ENCODE measurements around the gene ESRRA. TPM values are rescaled to one million over a fixed set of nuclear protein-coding genes. Genes with fewer than 3 reads are reported as not detected.

Gene ESRRA
- total and polyA plus RNA-seq, 9 of the 15 experiments (the other 6 are each of a cell fraction or from before 2014, with no cell fraction given) = 0.27 to 89.7 (median 23.7) TPM

DNA sequence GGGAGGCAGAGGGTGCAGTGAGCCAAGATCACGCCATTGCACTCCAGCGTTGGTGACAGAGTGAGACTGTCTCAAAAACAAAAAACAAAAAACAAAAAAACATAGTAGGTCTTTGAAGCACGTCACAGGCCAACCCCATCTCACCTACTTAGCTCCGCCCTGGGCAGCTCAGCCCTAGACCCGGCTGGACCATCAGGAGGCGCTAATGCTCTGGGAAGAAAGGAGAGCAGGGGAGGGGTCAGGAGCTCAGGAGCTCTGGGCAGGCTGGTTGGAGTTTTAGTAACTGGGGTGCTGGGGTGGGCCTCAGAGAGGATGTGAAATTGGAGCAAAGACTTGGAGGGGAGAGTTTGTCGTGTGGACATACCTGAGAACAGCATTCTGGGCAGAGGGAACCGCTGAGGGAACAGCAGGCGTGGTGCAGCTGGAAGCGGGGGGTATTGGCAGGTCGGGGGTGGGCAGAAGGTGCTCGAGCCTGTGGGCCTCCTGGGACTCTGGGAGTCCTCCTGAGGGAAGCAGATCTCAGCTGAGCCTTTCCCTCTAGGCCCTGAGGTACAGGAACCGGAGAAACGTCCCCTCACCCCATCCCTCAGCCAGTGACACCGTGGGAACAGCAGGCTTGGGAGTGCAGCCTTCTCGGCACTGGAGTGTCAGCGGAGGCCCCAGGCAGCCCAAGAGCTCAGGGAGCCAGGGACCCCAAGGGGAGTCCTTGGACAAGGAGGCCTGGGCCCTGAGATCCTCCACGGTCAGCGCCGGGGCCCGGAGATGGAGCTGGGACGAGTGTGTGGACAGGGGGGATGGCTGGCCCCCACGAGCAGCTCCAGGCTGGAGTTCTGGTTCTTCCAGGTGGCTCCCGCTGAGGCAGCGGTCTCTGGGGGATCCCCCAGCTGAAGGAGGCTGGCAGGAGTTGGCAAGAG lies 51.4 kb downstream of the ESRRA start (continued):
- TF ChIP-seq, protein P1, sequence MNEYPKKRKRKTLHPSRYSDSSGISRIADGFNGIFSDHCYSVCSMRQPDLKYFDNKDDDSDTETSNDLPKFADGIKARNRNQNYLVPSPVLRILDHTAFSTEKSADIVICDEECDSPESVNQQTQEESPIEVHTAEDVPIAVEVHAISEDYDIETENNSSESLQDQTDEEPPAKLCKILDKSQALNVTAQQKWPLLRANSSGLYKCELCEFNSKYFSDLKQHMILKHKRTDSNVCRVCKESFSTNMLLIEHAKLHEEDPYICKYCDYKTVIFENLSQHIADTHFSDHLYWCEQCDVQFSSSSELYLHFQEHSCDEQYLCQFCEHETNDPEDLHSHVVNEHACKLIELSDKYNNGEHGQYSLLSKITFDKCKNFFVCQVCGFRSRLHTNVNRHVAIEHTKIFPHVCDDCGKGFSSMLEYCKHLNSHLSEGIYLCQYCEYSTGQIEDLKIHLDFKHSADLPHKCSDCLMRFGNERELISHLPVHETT (CRISPR knock-in tag; conservative IDR thresholded peaks at IDR 0.05 in 1 of 2, IDR thresholded peaks at IDR 0.05 in 1 of 2) = no peak
- TF ChIP-seq ZKSCAN1 (IDR thresholded peaks at IDR 0.05; ENCODE audit: low read depth, low read length) = peak; percentile 98
- no peak for TF ChIP-seq FOXA3 (CRISPR knock-in tag; conservative IDR thresholded peaks at IDR 0.05 in 1 of 2, IDR thresholded peaks at IDR 0.05 in 1 of 2)
- no peak for TF ChIP-seq ZC3H11A (IDR thresholded peaks at IDR 0.05; ENCODE audit: low read depth, low read length)
- peak; percentile 65 for TF ChIP-seq ZBTB7A (IDR thresholded peaks at IDR 0.05; ENCODE audit: borderline replicate concordance, control insufficient read depth, low read depth, low read length)
- TF ChIP-seq HDAC1 (IDR thresholded peaks at IDR 0.05) = peak in 1 of 2 experiments; percentile 41; a peak in 1 of 4 replicates
- TF ChIP-seq, protein P2, sequence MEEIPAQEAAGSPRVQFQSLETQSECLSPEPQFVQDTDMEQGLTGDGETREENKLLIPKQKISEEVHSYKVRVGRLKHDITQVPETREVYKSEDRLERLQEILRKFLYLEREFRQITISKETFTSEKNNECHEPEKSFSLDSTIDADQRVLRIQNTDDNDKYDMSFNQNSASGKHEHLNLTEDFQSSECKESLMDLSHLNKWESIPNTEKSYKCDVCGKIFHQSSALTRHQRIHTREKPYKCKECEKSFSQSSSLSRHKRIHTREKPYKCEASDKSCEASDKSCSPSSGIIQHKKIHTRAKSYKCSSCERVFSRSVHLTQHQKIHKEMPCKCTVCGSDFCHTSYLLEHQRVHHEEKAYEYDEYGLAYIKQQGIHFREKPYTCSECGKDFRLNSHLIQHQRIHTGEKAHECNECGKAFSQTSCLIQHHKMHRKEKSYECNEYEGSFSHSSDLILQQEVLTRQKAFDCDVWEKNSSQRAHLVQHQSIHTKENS (CRISPR knock-in tag; IDR thresholded peaks at IDR 0.05) = no peak
- TF ChIP-seq ZNF3 (CRISPR knock-in tag; IDR thresholded peaks at IDR 0.05) = no peak
- TF ChIP-seq HDAC2 (IDR thresholded peaks at IDR 0.05) = no peak
- TF ChIP-seq KDM2B (CRISPR knock-in tag; IDR thresholded peaks at IDR 0.05) = no peak
- no peak for TF ChIP-seq CBX3 (IDR thresholded peaks at IDR 0.05; ENCODE audit: borderline replicate concordance in 1 of 2, low read length in 2 of 2)
- peak in 1 of 2 experiments; percentile 62; a peak in 1 of 4 replicates for TF ChIP-seq TBL1XR1 (IDR thresholded peaks at IDR 0.05; ENCODE audit: low read length in 2 of 2)
- TF ChIP-seq MCM7 (IDR thresholded peaks at IDR 0.05) = no peak
- peak in 1 of 2 experiments; percentile 91; a peak in 1 of 4 replicates for TF ChIP-seq SRF (CRISPR knock-in tag; IDR thresholded peaks at IDR 0.05)
- TF ChIP-seq PHF8 (IDR thresholded peaks at IDR 0.05; ENCODE audit: borderline replicate concordance, low read length) = no peak
- TF ChIP-seq MEF2D (tag; conservative IDR thresholded peaks at IDR 0.05; ENCODE audit: low read depth) = no peak
- TF ChIP-seq ZNF778 (CRISPR knock-in tag; IDR thresholded peaks at IDR 0.05) = no peak
- peak; percentile 35; the same call in 1 of the 2 replicates for TF ChIP-seq BHLHE40 (IDR thresholded peaks at IDR 0.05; ENCODE audit: low read length)
- TF ChIP-seq, protein P3, sequence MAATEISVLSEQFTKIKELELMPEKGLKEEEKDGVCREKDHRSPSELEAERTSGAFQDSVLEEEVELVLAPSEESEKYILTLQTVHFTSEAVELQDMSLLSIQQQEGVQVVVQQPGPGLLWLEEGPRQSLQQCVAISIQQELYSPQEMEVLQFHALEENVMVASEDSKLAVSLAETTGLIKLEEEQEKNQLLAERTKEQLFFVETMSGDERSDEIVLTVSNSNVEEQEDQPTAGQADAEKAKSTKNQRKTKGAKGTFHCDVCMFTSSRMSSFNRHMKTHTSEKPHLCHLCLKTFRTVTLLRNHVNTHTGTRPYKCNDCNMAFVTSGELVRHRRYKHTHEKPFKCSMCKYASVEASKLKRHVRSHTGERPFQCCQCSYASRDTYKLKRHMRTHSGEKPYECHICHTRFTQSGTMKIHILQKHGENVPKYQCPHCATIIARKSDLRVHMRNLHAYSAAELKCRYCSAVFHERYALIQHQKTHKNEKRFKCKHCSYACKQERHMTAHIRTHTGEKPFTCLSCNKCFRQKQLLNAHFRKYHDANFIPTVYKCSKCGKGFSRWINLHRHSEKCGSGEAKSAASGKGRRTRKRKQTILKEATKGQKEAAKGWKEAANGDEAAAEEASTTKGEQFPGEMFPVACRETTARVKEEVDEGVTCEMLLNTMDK (IDR thresholded peaks at IDR 0.05; ENCODE audit: borderline replicate concordance, insufficient read depth, low read depth, low read length, poor library complexity, severe bottlenecking) = peak; percentile 91
- TF ChIP-seq GABPA (tag; conservative IDR thresholded peaks at IDR 0.05; ENCODE audit: low read depth) = no peak
- no peak for TF ChIP-seq PHB2 (IDR thresholded peaks at IDR 0.05; ENCODE audit: low read depth)
- 0 out of 2 replicates have a peak, but pooled peaks have one; percentile 18 for TF ChIP-seq CREB1 (IDR thresholded peaks at IDR 0.05)
- peak; percentile 64 for TF ChIP-seq CREB1 (CRISPR knock-in tag; IDR thresholded peaks at IDR 0.05)
